Gastroesophageal sphincter (tissue), 3 donors: ENCODE results near the gene PLCH1.

ENCODE experiments used
- EP300 ChIP-seq: sonication (generic); formaldehyde crosslinking; IDR thresholded peaks from one replicate; pipeline ENCODE4 v1.6.1; 2017; ENCODE audit warnings: antibody characterized with exemption, mild to moderate bottlenecking
- POLR2A ChIP-seq, 2 donors: fragments of 450-650 bp; IDR thresholded peaks; one replicate each; pipeline ENCODE4 v1.6.1; 2017; ENCODE audit warnings: antibody characterized with exemption in 2 of 2, mild to moderate bottlenecking in 2 of 2, moderate library complexity in 1 of 2
- POLR2AphosphoS5 ChIP-seq: sonication (generic); formaldehyde crosslinking; IDR thresholded peaks from one replicate; pipeline ENCODE4 v1.6.1; 2017; ENCODE audit warnings: antibody characterized with exemption
- TF ChIP-seq, protein P1 (sequence below), 4 experiments: fragments of 200-600 bp in 2 of 4; fragments of 450-650 bp in 2 of 4; sonication (generic) in 1 of 4; IDR thresholded peaks; one replicate each; pipeline ENCODE4 v1.5.1; 2017 to 2019; ENCODE audit warnings: antibody characterized with exemption in 4 of 4, mild to moderate bottlenecking in 2 of 4, moderate library complexity in 2 of 4

DNA sequence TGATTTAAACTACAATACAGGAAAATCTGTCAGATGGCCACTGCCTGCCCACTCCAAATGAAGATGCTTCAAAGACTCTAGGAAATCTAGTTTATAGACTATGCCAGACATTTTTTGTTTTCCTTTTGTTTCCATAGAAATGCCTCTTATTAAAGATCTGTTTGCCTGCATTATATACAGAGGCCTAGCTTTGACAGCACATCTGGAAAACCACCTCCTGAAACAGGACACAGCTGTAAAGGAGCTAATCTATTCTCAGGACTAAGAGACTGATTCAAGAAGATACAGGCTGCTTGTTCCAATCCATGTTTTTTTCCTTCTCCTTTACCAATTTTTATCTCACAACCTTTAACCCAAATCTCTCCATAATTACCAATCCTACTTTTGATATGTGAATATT, 376.1 kb downstream of the PLCH1 start:
- TF ChIP-seq POLR2A (IDR thresholded peaks at IDR 0.05) (no peak), EP300 (no peak), POLR2AphosphoS5 (no peak)
- TF ChIP-seq, protein P1, sequence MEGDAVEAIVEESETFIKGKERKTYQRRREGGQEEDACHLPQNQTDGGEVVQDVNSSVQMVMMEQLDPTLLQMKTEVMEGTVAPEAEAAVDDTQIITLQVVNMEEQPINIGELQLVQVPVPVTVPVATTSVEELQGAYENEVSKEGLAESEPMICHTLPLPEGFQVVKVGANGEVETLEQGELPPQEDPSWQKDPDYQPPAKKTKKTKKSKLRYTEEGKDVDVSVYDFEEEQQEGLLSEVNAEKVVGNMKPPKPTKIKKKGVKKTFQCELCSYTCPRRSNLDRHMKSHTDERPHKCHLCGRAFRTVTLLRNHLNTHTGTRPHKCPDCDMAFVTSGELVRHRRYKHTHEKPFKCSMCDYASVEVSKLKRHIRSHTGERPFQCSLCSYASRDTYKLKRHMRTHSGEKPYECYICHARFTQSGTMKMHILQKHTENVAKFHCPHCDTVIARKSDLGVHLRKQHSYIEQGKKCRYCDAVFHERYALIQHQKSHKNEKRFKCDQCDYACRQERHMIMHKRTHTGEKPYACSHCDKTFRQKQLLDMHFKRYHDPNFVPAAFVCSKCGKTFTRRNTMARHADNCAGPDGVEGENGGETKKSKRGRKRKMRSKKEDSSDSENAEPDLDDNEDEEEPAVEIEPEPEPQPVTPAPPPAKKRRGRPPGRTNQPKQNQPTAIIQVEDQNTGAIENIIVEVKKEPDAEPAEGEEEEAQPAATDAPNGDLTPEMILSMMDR (IDR thresholded peaks at IDR 0.05), result no peak
